ENCODE results near the gene RNF126. TPM values are rescaled to one million over a fixed set of nuclear protein-coding genes. Genes with fewer than 3 reads are reported as not detected.

Gene RNF126
- polyA plus RNA-seq, 1 experiment: 2.7 TPM

GRCh38 chr19:625257-625656 lies 37.8 kb downstream of the RNF126 start:
- CTCF ChIA-PET: interaction anchor here (0.9 to 3.8 kb wide), 3 partner anchors 38 to 41 kb away, joined by 4 to 15 read pairs (median 8); no protein-coding TSS in a partner anchor

GRCh38 chr19:624433-625109 lies 38.4 kb downstream of the RNF126 start:
- ChIA-PET CTCF (interaction anchor here (0.6 to 3.8 kb wide), 4 partner anchors 8 to 40 kb away, joined by 3 to 15 read pairs (median 6); no protein-coding TSS in a partner anchor), POLR2A (no interaction called here)

More at GRCh38 chr19:625257-625656, 37.8 kb downstream of the RNF126 start:
- no peak for DNase-seq (ENCODE audit: low read depth)
- peaks cover 10% of the 10 kb centered on the region for H3K36me3 ChIP-seq (ENCODE audit: control insufficient read depth, insufficient read depth, low read length)
- H3K27me3 ChIP-seq (ENCODE audit: control insufficient read depth, insufficient read depth, low read length): no peaks in the 10 kb centered on the region
- no peak overlapping the region for H3K4me3 ChIP-seq (ENCODE audit: low read depth, low read length)
- POLR2A ChIA-PET: no interaction called here
- TF ChIP-seq CTCF (IDR thresholded peaks at IDR 0.05; ENCODE audit: insufficient read depth, low read depth, low read length): no peak

GRCh38 chr19:623974-624373 lies 39.0 kb downstream of the RNF126 start:
- H3K27me3 ChIP-seq (ENCODE audit: control insufficient read depth, insufficient read depth, low read length): no peaks in the 10 kb centered on the region
- ChIA-PET CTCF (interaction anchor here (0.6 to 3.8 kb wide), 4 partner anchors 8 to 40 kb away, joined by 3 to 15 read pairs (median 6); no protein-coding TSS in a partner anchor), POLR2A (no interaction called here)
- H3K36me3 ChIP-seq (ENCODE audit: control insufficient read depth, insufficient read depth, low read length): peaks cover 15% of the 10 kb centered on the region
- H3K4me3 ChIP-seq (ENCODE audit: low read depth, low read length): no peak overlapping the region
- TF ChIP-seq CTCF (IDR thresholded peaks at IDR 0.05; ENCODE audit: insufficient read depth, low read depth, low read length): no peak
- peak; percentile 91 for DNase-seq (ENCODE audit: low read depth)

More at GRCh38 chr19:624433-625109, 38.4 kb downstream of the RNF126 start:
- TF ChIP-seq CTCF (IDR thresholded peaks at IDR 0.05; ENCODE audit: insufficient read depth, low read depth, low read length): no peak
- peaks cover 13% of the 10 kb centered on the region for H3K36me3 ChIP-seq (ENCODE audit: control insufficient read depth, insufficient read depth, low read length)
- no peak for DNase-seq (ENCODE audit: low read depth)
- no peaks in the 10 kb centered on the region for H3K27me3 ChIP-seq (ENCODE audit: control insufficient read depth, insufficient read depth, low read length)
- H3K4me3 ChIP-seq (ENCODE audit: low read depth, low read length): no peak overlapping the region

- CTCF ChIA-PET: interaction anchor here (0.7 to 3.8 kb wide), 5 partner anchors 9 to 40 kb away, joined by 3 to 15 read pairs (median 5); partner anchors contain the start of gene RNF126
- Histone ChIP-seq H3K27me3 (ENCODE audit: control insufficient read depth, insufficient read depth, low read length) (no peaks in the 10 kb centered on the region), H3K4me3 (ENCODE audit: low read depth, low read length) (no peak overlapping the region), H3K36me3 (ENCODE audit: control insufficient read depth, insufficient read depth, low read length) (peaks cover 20% of the 10 kb centered on the region)
- DNase-seq (ENCODE audit: low read depth): no peak
- no peak for TF ChIP-seq CTCF (IDR thresholded peaks at IDR 0.05; ENCODE audit: insufficient read depth, low read depth, low read length)
- POLR2A ChIA-PET: no interaction called here
Measured at GRCh38 chr19:623175-623916, 39.7 kb downstream of the RNF126 start.

- POLR2A ChIA-PET: no interaction called here
- no peaks in the 10 kb centered on the region for H3K27me3 ChIP-seq (ENCODE audit: control insufficient read depth, insufficient read depth, low read length)
- no peak overlapping the region for H3K4me3 ChIP-seq (ENCODE audit: low read depth, low read length)
- H3K36me3 ChIP-seq (ENCODE audit: control insufficient read depth, insufficient read depth, low read length): peaks cover 25% of the 10 kb centered on the region
- no peak for TF ChIP-seq CTCF (IDR thresholded peaks at IDR 0.05; ENCODE audit: insufficient read depth, low read depth, low read length)
- no peak for DNase-seq (ENCODE audit: low read depth)
- CTCF ChIA-PET: interaction anchor here (1.2 to 3.8 kb wide), 2 partner anchors 35 to 38 kb away, joined by 5 to 15 read pairs; no protein-coding TSS in a partner anchor
Measured at GRCh38 chr19:622666-623065, 40.3 kb downstream of the RNF126 start.

Data from BJ (cell line).